Vagina (tissue), 2 donors: ENCODE results near the gene TUFM.

Source experiments
- CTCF ChIP-seq, 3 experiments: fragments of 450-650 bp in 2 of 3; fragments of 200-600 bp in 1 of 3; sonication (generic) in 1 of 3; IDR thresholded peaks; one replicate each; pipeline ENCODE4 v1.5.1; 2017 to 2019; ENCODE audit warnings: antibody characterized with exemption in 3 of 3, mild to moderate bottlenecking in 2 of 3, moderate library complexity in 2 of 3
- POLR2A ChIP-seq, 2 donors: fragments of 450-650 bp; IDR thresholded peaks; one replicate each; pipeline ENCODE4 v1.6.1; 2017; ENCODE audit warnings: antibody characterized with exemption in 2 of 2, mild to moderate bottlenecking in 2 of 2, moderate library complexity in 2 of 2

- TF ChIP-seq CTCF (IDR thresholded peaks at IDR 0.05) = no peak
- no peak for TF ChIP-seq POLR2A (IDR thresholded peaks at IDR 0.05)
Measured at GRCh38 chr16:28830531-28830930, 15.6 kb downstream of the TUFM start.
